HCT116 (cell line): ENCODE results near the gene TRIP10. TPM values are rescaled to one million over a fixed set of nuclear protein-coding genes. Genes with fewer than 3 reads are reported as not detected.

Experiments used
- ATAC-seq: fragments of 200-7000 bp; cut with Tn5 transposase; 2 replicates; pipeline ENCODE4 v1.9.1; 2020; ENCODE audit warnings: mild to moderate bottlenecking, moderate library complexity
- BruUV-seq: library from RNA; stranded (reverse); fragments of 400-500 nt; replicated peaks from 2 replicates; lab custom pipeline; 2021; lab: Mats Ljungman, UMichigan
- CTCF ChIA-PET: fragments of 300-600 bp; sonication (Branson Sonifier 250); formaldehyde crosslinking; loops from one replicate; lab custom pipeline; 2021; ENCODE audit warnings: antibody characterized with exemption; lab: Charles Lee
- POLR2A ChIA-PET: fragments of 300-600, 350-600 bp; sonication (Branson Sonifier 250); formaldehyde crosslinking; loops from one replicate; lab custom pipeline; 2021; ENCODE audit warnings: antibody characterized with exemption; lab: Charles Lee
- RAD21 ChIA-PET, 2 experiments: fragments of 300-600 bp; sonication (Branson Sonifier 250); formaldehyde crosslinking; loops; one replicate each; lab custom pipeline; 2023; ENCODE audit warnings: low total read pairs in 2 of 2; ENCODE audit not compliant: uncharacterized antibody in 2 of 2, unreplicated experiment in 2 of 2, low non-redundant PET in 1 of 2; lab: Charles Lee
- DNase-seq: peaks from one replicate; pipeline ENCODE4 v3.0.0-alpha.2; 2010; ENCODE audit warnings: low read depth, low spot score
- H2AFZ ChIP-seq: fragments of 200-600 bp; shearing (Covaris generic), sonication (generic); 2 replicates; pipeline ENCODE4 v1.6.1; 2017; ENCODE audit warnings: low read depth, mixed run types, mixed read lengths, antibody characterized with exemption, low read length; ENCODE audit not compliant: poor library complexity, severe bottlenecking
- H3K27ac ChIP-seq: 2 replicates; pipeline ENCODE4 v1.5.1; 2012; ENCODE audit warnings: low read depth, low read length
- H3K27me3 ChIP-seq: fragments of 200-600 bp; sonication (generic); 2 replicates; pipeline ENCODE4 v1.6.1; 2016; ENCODE audit warnings: mixed run types, low read length, mixed read lengths; ENCODE audit not compliant: insufficient read depth
- H3K36me3 ChIP-seq, 2 experiments: fragments of 200-500 bp in 1 of 2; fragments of 200-600 bp in 1 of 2; sonication (Bioruptor generic) in 1 of 2; sonication (generic) in 1 of 2; 2 replicates each; pipeline versions ENCODE4 v1.5.1 to v1.6.1; 2014 to 2016; ENCODE audit warnings: low read length in 2 of 2, inconsistent platforms in 1 of 2, mixed read lengths in 1 of 2, mixed run types in 1 of 2; ENCODE audit not compliant: insufficient read depth in 2 of 2, control insufficient read depth in 1 of 2
- H3K4me1 ChIP-seq, 2 experiments: fragments of 200-600 bp in 1 of 2; sonication (generic) in 1 of 2; 2 replicates each; pipeline versions ENCODE4 v1.5.1 to v1.6.1; 2012 to 2017; ENCODE audit warnings: low read length in 2 of 2, inconsistent platforms in 1 of 2, mild to moderate bottlenecking in 1 of 2, mixed read lengths in 1 of 2, mixed run types in 1 of 2, moderate library complexity in 1 of 2; ENCODE audit not compliant: insufficient read depth in 2 of 2, control insufficient read depth in 1 of 2
- H3K4me2 ChIP-seq: fragments of 200-600 bp; sonication (generic); 2 replicates; pipeline ENCODE4 v1.6.1; 2017; ENCODE audit warnings: mixed run types, low read length, mixed read lengths
- H3K4me3 ChIP-seq, 2 experiments: fragments of 200-600 bp in 1 of 2; sonication (generic) in 1 of 2; replicated peaks in 1 of 2; 2 replicates each; pipeline ENCODE4 v1.5.1; 2011 to 2016; ENCODE audit warnings: low read length in 2 of 2, control low read depth in 1 of 2, low read depth in 1 of 2, mild to moderate bottlenecking in 1 of 2, mixed read lengths in 1 of 2, mixed run types in 1 of 2
- H3K79me2 ChIP-seq: fragments of 200-600 bp; sonication (generic); 2 replicates; pipeline ENCODE4 v1.6.1; 2017; ENCODE audit warnings: mild to moderate bottlenecking, mixed run types, low read length, moderate library complexity, mixed read lengths; ENCODE audit not compliant: insufficient read depth
- H3K9ac ChIP-seq: fragments of 200-600 bp; sonication (generic); 2 replicates; pipeline ENCODE4 v1.6.1; 2016; ENCODE audit warnings: low read length, mixed read lengths
- H3K9me2 ChIP-seq: fragments of 200-600 bp; sonication (generic), shearing (Covaris generic); 2 replicates; pipeline ENCODE4 v1.6.1; 2017; ENCODE audit warnings: mixed run types, mild to moderate bottlenecking, moderate library complexity; ENCODE audit not compliant: insufficient read depth
- H3K9me3 ChIP-seq, 2 experiments: fragments of 200-500 bp in 1 of 2; fragments of 200-600 bp in 1 of 2; sonication (Bioruptor generic) in 1 of 2; sonication (generic) in 1 of 2; 2 replicates each; pipeline ENCODE4 v1.6.1; 2014 to 2017; ENCODE audit warnings: low read length in 2 of 2, mixed read lengths in 2 of 2, inconsistent platforms in 1 of 2, low read depth in 1 of 2, mild to moderate bottlenecking in 1 of 2, mixed run types in 1 of 2, moderate library complexity in 1 of 2; ENCODE audit not compliant: control insufficient read depth in 1 of 2, insufficient read depth in 1 of 2
- H4K20me1 ChIP-seq: fragments of 200-600 bp; sonication (generic), shearing (Covaris generic); 2 replicates; pipeline ENCODE4 v1.6.1; 2017; ENCODE audit warnings: mixed run types, mild to moderate bottlenecking, moderate library complexity; ENCODE audit not compliant: insufficient read depth
- EGR1 ChIP-seq: IDR thresholded peaks from 2 replicates; pipeline ENCODE4 v1.6.1; 2012; ENCODE audit warnings: low read depth
- REST ChIP-seq: IDR thresholded peaks from 2 replicates; pipeline ENCODE4 v1.6.1; 2012; ENCODE audit warnings: low read depth
- ZNF274 ChIP-seq: fragments of 200-500 bp; sonication (Bioruptor generic); IDR thresholded peaks from 2 replicates; pipeline ENCODE4 v1.6.1; 2014; ENCODE audit warnings: mild to moderate bottlenecking, low read depth, low read length, inconsistent platforms
- intact Hi-C: fragments of 100-400 bp; cut with micrococcal nuclease; formaldehyde crosslinking; loops from 2 replicates; pipeline ENCODE4 v1.10.0; 2022
- total RNA-seq: library from RNA; stranded (reverse); gene quantifications from one replicate; pipeline ENCODE4 v1.2.1, GENCODE V29; 2021; ENCODE audit not compliant: unreplicated experiment

The TRIP10 gene
- total RNA-seq, 1 experiment from 2014 or later, result 111 TPM

DNA sequence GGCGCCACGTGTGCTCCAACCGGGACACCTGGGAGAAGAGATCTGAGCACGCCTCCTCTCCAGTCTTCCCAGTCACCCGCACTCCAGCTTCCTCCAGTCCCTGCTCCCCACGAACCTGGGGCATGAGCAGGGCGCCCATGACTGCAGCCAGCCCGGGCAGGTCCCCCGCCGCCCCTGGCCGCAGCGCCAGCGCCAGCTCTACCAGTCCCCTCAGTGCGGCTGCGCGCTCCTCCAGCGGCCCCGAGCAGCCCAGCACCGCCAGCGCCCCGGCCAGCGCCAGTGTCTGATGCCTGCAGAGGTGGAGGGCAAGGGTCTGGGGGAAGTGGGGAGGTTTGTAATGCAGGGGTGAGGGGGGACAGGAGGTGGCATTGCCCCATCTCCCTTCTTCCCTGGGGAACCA is 14.7 kb downstream of the TRIP10 start:
- POLR2A ChIA-PET, result interaction anchor here (1.7 to 2.0 kb wide), 2 partner anchors 12 to 17 kb away, joined by 6 to 10 read pairs; partner anchors contain the start of genes GPR108 and SH2D3A

More for the DNA sequence above, 14.7 kb downstream of the TRIP10 start:
- Histone ChIP-seq H3K9me2 (no peaks in the 10 kb centered on the region), H3K4me2 (peak overlapping the region; percentile 77), H2AFZ (no peak overlapping the region), H3K9ac (no peak overlapping the region), H3K4me3 (no peak overlapping the region), H4K20me1 (no peaks in the 10 kb centered on the region; the same call in 1 of the 2 replicates), H3K4me1 (peaks cover 13 to 31% of the 10 kb centered on the region in 2 experiments; a peak in 3 of 4 replicates), H3K79me2 (peaks cover 2% of the 10 kb centered on the region; the same call in 1 of the 2 replicates), H3K36me3 (peaks cover 14 to 37% of the 10 kb centered on the region in 2 experiments; a peak in 3 of 4 replicates)
- CTCF ChIA-PET, result no interaction called here
- intact Hi-C loops, result loop anchor here (5.0 kb wide), 1 partner anchor 237 kb away; no protein-coding TSS in a partner anchor
- BruUV-seq, result no TSS peak
- RAD21 ChIA-PET, result no interaction called here
- DNase-seq, result no peak
- TF ChIP-seq REST (no peak), ZNF274 (no peak), EGR1 (no peak)
- TF ChIP-seq, all 23 proteins: peak for 0
- H3K27me3 ChIP-seq, result no peaks in the 10 kb centered on the region
- no peak for ATAC-seq
- H3K9me3 ChIP-seq, result no peaks in the 10 kb centered on the region
- H3K27ac ChIP-seq, result peak overlapping the region; percentile 88
